Liver (tissue), 9 donors: ENCODE measurements around the gene CCSER2. TPM values are rescaled to one million over a fixed set of nuclear protein-coding genes. Genes with fewer than 3 reads are reported as not detected.
"Not testable (repeated sequence)": the region's sequence is repeated elsewhere in the genome, so short reads cannot be mapped to it uniquely, and the experiment has no call there.

Experiments
- DNase-seq: peaks from one replicate; pipeline ENCODE4 v3.0.0-alpha.2; 2017; ENCODE audit warnings: low spot score
- H3K27ac ChIP-seq, 2 donors: one replicate each; pipeline ENCODE4 v1.7.0; 2013; ENCODE audit warnings: inconsistent platforms in 2 of 2, low read length in 2 of 2, control low read depth in 1 of 2, low read depth in 1 of 2, mild to moderate bottlenecking in 1 of 2
- H3K27me3 ChIP-seq, 4 donors: one replicate each; pipeline versions ENCODE4 v1.6.1 to v1.7.0; 2013; ENCODE audit warnings: low read length in 3 of 4, inconsistent platforms in 1 of 4, mild to moderate bottlenecking in 1 of 4, moderate library complexity in 1 of 4; ENCODE audit not compliant: control insufficient read depth in 4 of 4, insufficient read depth in 4 of 4
- H3K36me3 ChIP-seq, 4 donors: one replicate each; pipeline versions ENCODE4 v1.6.1 to v1.7.0; 2013; ENCODE audit warnings: low read length in 3 of 4, mild to moderate bottlenecking in 3 of 4, low read depth in 1 of 4, moderate library complexity in 1 of 4; ENCODE audit not compliant: control insufficient read depth in 4 of 4, insufficient read depth in 3 of 4
- H3K4me1 ChIP-seq, 4 donors: one replicate each; pipeline versions ENCODE4 v1.6.1 to v1.7.0; 2013; ENCODE audit warnings: low read length in 3 of 4, mild to moderate bottlenecking in 3 of 4, moderate library complexity in 1 of 4; ENCODE audit not compliant: control insufficient read depth in 4 of 4, insufficient read depth in 4 of 4
- H3K4me3 ChIP-seq, 3 donors: one replicate each; pipeline versions ENCODE4 v1.6.1 to v1.7.0; 2013; ENCODE audit warnings: low read length in 3 of 3, control low read depth in 1 of 3, low read depth in 1 of 3, mild to moderate bottlenecking in 1 of 3
- H3K9ac ChIP-seq, 2 donors: one replicate each; pipeline ENCODE4 v1.7.0; 2013; ENCODE audit warnings: low read length in 2 of 2, mild to moderate bottlenecking in 2 of 2, moderate library complexity in 2 of 2, control low read depth in 1 of 2, low read depth in 1 of 2
- H3K9me3 ChIP-seq, 4 donors: one replicate each; pipeline versions ENCODE4 v1.6.1 to v1.7.0; 2013; ENCODE audit warnings: low read length in 3 of 4; ENCODE audit not compliant: control insufficient read depth in 4 of 4
- ATF3 ChIP-seq: IDR thresholded peaks from 2 replicates; pipeline ENCODE4 v1.6.1; 2016; ENCODE audit warnings: antibody characterized with exemption
- FOXA1 ChIP-seq: IDR thresholded peaks from 2 replicates; pipeline ENCODE4 v1.6.1; 2016; ENCODE audit warnings: antibody characterized with exemption
- FOXA2 ChIP-seq: IDR thresholded peaks from 2 replicates; pipeline ENCODE4 v1.6.1; 2016; ENCODE audit warnings: antibody characterized with exemption
- GABPA ChIP-seq, 2 donors: IDR thresholded peaks in 1 of 2; conservative IDR thresholded peaks in 1 of 2; 2 replicates each; pipeline ENCODE4 v1.6.1; 2016; ENCODE audit warnings: antibody characterized with exemption in 2 of 2, mild to moderate bottlenecking in 1 of 2, moderate library complexity in 1 of 2
- HNF4A ChIP-seq, 2 donors: conservative IDR thresholded peaks; 2 replicates each; pipeline ENCODE4 v1.6.1; 2016; ENCODE audit warnings: antibody characterized with exemption in 2 of 2, mild to moderate bottlenecking in 2 of 2
- HNF4G ChIP-seq: IDR thresholded peaks from 2 replicates; pipeline ENCODE4 v1.6.1; 2016; ENCODE audit warnings: antibody characterized with exemption
- NR2F2 ChIP-seq: IDR thresholded peaks from 2 replicates; pipeline ENCODE4 v1.6.1; 2016; ENCODE audit warnings: antibody characterized with exemption
- RAD21 ChIP-seq, 2 donors: IDR thresholded peaks; 2 replicates each; pipeline ENCODE4 v1.6.1; 2016; ENCODE audit warnings: antibody characterized with exemption in 2 of 2, mild to moderate bottlenecking in 2 of 2
- RXRA ChIP-seq, 2 donors: IDR thresholded peaks; 2 replicates each; pipeline ENCODE4 v1.6.1; 2017 to 2018; ENCODE audit warnings: antibody characterized with exemption in 2 of 2, mild to moderate bottlenecking in 1 of 2
- SP1 ChIP-seq: IDR thresholded peaks from 2 replicates; pipeline ENCODE4 v1.6.1; 2018; ENCODE audit warnings: antibody characterized with exemption, mild to moderate bottlenecking
- YY1 ChIP-seq: IDR thresholded peaks from 2 replicates; pipeline ENCODE4 v1.6.1; 2016; ENCODE audit warnings: antibody characterized with exemption, mild to moderate bottlenecking
- WGBS: extraction: QIAGEN DNeasy Blood & Tissue Kit; methylation state at CpG from one replicate; pipeline ENCODE4 v1.1.7; 2013; 5-methylcytosine and 5-hydroxymethylcytosine counted together
- polyA plus RNA-seq, 2 donors: library from polyadenylated mRNA; stranded (reverse) in 1 of 2; unstranded in 1 of 2; fragments of 200-250 nt in 1 of 2; fragments of >200 nt in 1 of 2; fragmentation: Nextera tagmentation in 1 of 2; extraction: Ambion mirVana in 1 of 2; gene quantifications; one replicate each; pipeline versions ENCODE4 v1.2.1 to v1.2.3, GENCODE V29; 2013 to 2015
- total RNA-seq, 2 donors: library from RNA; depleted of rRNA; stranded (reverse); fragments of >200 nt; gene quantifications; one replicate each; pipeline ENCODE4 v1.2.3, GENCODE V29; 2014
- TF ChIP-seq, protein P1 (sequence below): IDR thresholded peaks from 2 replicates; pipeline ENCODE4 v1.6.1; 2016; ENCODE audit warnings: antibody characterized with exemption
- TF ChIP-seq, protein P2 (sequence below): fragments of 150-350 bp; IDR thresholded peaks from 2 replicates; pipeline ENCODE4 v1.5.1; 2017; ENCODE audit warnings: improper control_type of control experiment, low read depth, low read length; ENCODE audit not compliant: missing input control
- TF ChIP-seq, protein P3 (sequence below): IDR thresholded peaks from 2 replicates; pipeline ENCODE4 v1.6.1; 2016; ENCODE audit warnings: antibody characterized with exemption
- donor health status: healthy.
- donor health status: healthy.
- donor health status: healthy.
- donor health status: healthy.
- donor health status: healthy.

The CCSER2 gene
- total and polyA plus RNA-seq, 4 donors, result 5.6 to 18.2 (median 12.1) TPM

GRCh38 chr10:84344526-84344925 lies 16.1 kb downstream of the CCSER2 start:
- 89% methylated on average over 4 of the region's 4 CpGs for WGBS
- H3K4me1 ChIP-seq, result peaks cover 5 to 10% (median 8%) of the 10 kb centered on the region in 4 donors
- TF ChIP-seq HNF4A (conservative IDR thresholded peaks at IDR 0.05) (no peak), NR2F2 (no peak), RXRA (IDR thresholded peaks at IDR 0.05) (no peak), HNF4G (no peak)
- TF ChIP-seq, protein P1, sequence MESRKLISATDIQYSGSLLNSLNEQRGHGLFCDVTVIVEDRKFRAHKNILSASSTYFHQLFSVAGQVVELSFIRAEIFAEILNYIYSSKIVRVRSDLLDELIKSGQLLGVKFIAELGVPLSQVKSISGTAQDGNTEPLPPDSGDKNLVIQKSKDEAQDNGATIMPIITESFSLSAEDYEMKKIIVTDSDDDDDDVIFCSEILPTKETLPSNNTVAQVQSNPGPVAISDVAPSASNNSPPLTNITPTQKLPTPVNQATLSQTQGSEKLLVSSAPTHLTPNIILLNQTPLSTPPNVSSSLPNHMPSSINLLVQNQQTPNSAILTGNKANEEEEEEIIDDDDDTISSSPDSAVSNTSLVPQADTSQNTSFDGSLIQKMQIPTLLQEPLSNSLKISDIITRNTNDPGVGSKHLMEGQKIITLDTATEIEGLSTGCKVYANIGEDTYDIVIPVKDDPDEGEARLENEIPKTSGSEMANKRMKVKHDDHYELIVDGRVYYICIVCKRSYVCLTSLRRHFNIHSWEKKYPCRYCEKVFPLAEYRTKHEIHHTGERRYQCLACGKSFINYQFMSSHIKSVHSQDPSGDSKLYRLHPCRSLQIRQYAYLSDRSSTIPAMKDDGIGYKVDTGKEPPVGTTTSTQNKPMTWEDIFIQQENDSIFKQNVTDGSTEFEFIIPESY, result no peak

GRCh38 chr10:84347575-84348002 lies 19.2 kb downstream of the CCSER2 start:
- not testable (repeated sequence) for H3K27me3 ChIP-seq, H3K36me3 ChIP-seq, H3K4me1 ChIP-seq, H3K9ac ChIP-seq, H3K9me3 ChIP-seq, H3K27ac ChIP-seq, H3K4me3 ChIP-seq, DNase-seq
- 97% methylated on average over 31 of the region's 31 CpGs for WGBS

More at GRCh38 chr10:84344526-84344925, 16.1 kb downstream of the CCSER2 start:
- no peaks in the 10 kb centered on the region for H3K9me3 ChIP-seq
- no peak overlapping the region for H3K27ac ChIP-seq
- no peak overlapping the region for H3K4me3 ChIP-seq
- H3K27me3 ChIP-seq, result no peaks in the 10 kb centered on the region
- no peak for DNase-seq
- no peak overlapping the region for H3K9ac ChIP-seq
- H3K36me3 ChIP-seq, result no peaks in the 10 kb centered on the region

DNA sequence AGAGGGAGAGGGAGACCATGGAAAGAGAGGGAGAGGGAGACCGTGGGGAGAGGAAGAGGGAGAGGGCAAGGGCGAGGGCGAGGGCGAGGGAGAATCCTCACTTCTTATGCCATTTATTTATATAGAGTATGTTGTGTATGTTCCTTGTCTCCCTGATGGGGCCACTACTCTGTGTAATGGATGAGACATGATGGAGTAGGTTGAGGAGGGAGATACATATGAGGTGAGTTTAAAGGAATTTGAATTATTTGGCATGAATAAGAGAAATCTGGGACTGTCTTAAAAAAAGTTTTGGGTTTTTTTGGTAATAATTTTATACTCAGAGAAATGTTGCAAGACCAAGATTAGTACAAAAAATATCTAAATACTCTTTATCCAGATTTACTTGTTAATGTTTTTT lies 20.1 kb downstream of the CCSER2 start:
- Histone ChIP-seq H3K36me3 (no peaks in the 10 kb centered on the region), H3K9ac (no peak overlapping the region), H3K27me3 (no peaks in the 10 kb centered on the region), H3K4me3 (no peak overlapping the region), H3K9me3 (no peaks in the 10 kb centered on the region), H3K4me1 (peaks cover 0 to 7% (median 4%) of the 10 kb centered on the region in 4 donors), H3K27ac (no peak overlapping the region)
- TF ChIP-seq, protein P1, result no peak
- TF ChIP-seq FOXA2 (no peak), YY1 (no peak), SP1 (no peak), ATF3 (no peak), RAD21 (IDR thresholded peaks at IDR 0.05) (no peak), GABPA (IDR thresholded peaks at IDR 0.05 in 1 of 2, conservative IDR thresholded peaks at IDR 0.05 in 1 of 2) (no peak), HNF4A (conservative IDR thresholded peaks at IDR 0.05) (no peak), RXRA (IDR thresholded peaks at IDR 0.05) (no peak), FOXA1 (no peak)
- TF ChIP-seq, protein P2, sequence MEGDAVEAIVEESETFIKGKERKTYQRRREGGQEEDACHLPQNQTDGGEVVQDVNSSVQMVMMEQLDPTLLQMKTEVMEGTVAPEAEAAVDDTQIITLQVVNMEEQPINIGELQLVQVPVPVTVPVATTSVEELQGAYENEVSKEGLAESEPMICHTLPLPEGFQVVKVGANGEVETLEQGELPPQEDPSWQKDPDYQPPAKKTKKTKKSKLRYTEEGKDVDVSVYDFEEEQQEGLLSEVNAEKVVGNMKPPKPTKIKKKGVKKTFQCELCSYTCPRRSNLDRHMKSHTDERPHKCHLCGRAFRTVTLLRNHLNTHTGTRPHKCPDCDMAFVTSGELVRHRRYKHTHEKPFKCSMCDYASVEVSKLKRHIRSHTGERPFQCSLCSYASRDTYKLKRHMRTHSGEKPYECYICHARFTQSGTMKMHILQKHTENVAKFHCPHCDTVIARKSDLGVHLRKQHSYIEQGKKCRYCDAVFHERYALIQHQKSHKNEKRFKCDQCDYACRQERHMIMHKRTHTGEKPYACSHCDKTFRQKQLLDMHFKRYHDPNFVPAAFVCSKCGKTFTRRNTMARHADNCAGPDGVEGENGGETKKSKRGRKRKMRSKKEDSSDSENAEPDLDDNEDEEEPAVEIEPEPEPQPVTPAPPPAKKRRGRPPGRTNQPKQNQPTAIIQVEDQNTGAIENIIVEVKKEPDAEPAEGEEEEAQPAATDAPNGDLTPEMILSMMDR, result no peak
- TF ChIP-seq, protein P3, sequence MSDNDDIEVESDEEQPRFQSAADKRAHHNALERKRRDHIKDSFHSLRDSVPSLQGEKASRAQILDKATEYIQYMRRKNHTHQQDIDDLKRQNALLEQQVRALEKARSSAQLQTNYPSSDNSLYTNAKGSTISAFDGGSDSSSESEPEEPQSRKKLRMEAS, result no peak
- 97% methylated on average over 4 of the region's 4 CpGs for WGBS
- no peak for DNase-seq
